Spinal cord (tissue), 10 donors: ENCODE data around the gene FAM120B. TPM values are rescaled to one million over a fixed set of nuclear protein-coding genes. Genes with fewer than 3 reads are reported as not detected.
A peak's percentile ranks its signal among the peaks of the same experiment; 100 is the strongest.

Experiments
- DNase-seq, 6 donors: peaks; one replicate each; pipeline versions ENCODE4 v3.0.0 to v3.0.0-alpha.2; 2013 to 2015; ENCODE audit warnings: low spot score in 6 of 6, low read depth in 4 of 6
- H3K27ac ChIP-seq: one replicate; pipeline ENCODE4 v1.5.1; 2013; ENCODE audit warnings: low read depth, low read length, control low read depth
- H3K27me3 ChIP-seq: one replicate; pipeline ENCODE4 v1.6.1; 2013; ENCODE audit warnings: low read length; ENCODE audit not compliant: control insufficient read depth, insufficient read depth
- H3K36me3 ChIP-seq: one replicate; pipeline ENCODE4 v1.6.1; 2013; ENCODE audit warnings: low read length; ENCODE audit not compliant: control insufficient read depth, insufficient read depth
- H3K4me1 ChIP-seq: one replicate; pipeline ENCODE4 v1.6.1; 2013; ENCODE audit warnings: low read length; ENCODE audit not compliant: control insufficient read depth, insufficient read depth
- H3K4me3 ChIP-seq: one replicate; pipeline ENCODE4 v1.5.1; 2013; ENCODE audit warnings: low read depth, low read length, control low read depth
- H3K9me3 ChIP-seq: one replicate; pipeline ENCODE4 v1.6.1; 2013; ENCODE audit warnings: low read length; ENCODE audit not compliant: control insufficient read depth, insufficient read depth
- WGBS: methylation state at CpG from one replicate; pipeline ENCODE4 v1.1.5; 2013; ENCODE audit warnings: missing lambda C conversion rate; ENCODE audit not compliant: insufficient coverage; 5-methylcytosine and 5-hydroxymethylcytosine counted together
- polyA plus RNA-seq, 2 donors: library from polyadenylated mRNA; unstranded; fragments of 120-200 nt; gene quantifications; one replicate each; pipeline ENCODE4 v1.2.1, GENCODE V29; 2013; ENCODE audit not compliant: insufficient read length in 2 of 2
- total RNA-seq, 2 donors: library from RNA; depleted of rRNA in 1 of 2; stranded (reverse); fragments of 120-200 nt in 1 of 2; fragments of >200 nt in 1 of 2; gene quantifications; one replicate each; pipeline versions ENCODE4 v1.2.3 to v1.2.4, GENCODE V29; 2013 to 2014
- donor health status: healthy.

FAM120B gene
- total and polyA plus RNA-seq, 4 donors: 29.0 to 40.2 (median 36.6) TPM

DNA sequence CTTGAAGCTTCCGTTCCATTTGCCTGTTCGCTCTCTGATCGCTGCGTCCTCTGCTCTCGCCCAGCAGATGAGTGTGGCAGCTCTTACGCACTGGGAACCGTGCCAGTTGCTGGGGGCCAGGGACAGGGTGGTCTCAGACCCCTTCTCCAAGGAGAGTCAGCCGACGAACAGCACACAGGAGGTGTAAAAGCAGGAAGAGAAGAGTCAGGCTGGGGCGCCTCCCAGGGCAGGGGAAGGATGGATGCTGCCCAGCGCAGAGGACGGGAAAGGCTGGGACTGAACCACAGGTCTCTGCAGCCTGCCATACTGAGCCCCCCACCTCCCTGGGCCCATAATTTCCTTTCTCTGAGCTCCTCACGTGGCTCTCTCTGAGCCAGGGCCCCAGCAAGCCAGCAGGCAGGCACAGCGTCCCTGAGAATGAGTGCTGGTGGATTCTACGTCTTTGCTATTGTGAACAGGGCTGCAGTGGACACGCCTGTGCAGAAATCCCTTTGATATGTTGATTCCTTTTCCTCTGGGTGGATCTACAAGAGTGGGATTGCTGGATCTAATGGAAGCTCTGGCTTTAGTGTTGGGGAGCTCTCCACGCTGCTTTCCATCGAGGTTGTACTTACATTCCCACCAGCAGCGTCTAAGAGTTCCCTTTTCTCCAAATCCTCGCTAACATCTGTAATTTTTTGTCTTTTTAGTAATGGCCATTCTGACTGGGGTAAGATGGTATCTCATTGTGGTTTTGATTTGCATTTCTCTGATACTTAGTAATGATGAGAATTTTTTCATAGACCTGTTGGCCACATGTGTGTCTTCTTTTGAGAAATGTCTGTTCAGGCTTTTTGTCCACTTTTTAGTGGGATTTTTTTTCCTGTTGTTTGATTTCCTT is 142.4 kb downstream of the FAM120B start:
- H3K27ac ChIP-seq: no peak overlapping the region

DNA sequence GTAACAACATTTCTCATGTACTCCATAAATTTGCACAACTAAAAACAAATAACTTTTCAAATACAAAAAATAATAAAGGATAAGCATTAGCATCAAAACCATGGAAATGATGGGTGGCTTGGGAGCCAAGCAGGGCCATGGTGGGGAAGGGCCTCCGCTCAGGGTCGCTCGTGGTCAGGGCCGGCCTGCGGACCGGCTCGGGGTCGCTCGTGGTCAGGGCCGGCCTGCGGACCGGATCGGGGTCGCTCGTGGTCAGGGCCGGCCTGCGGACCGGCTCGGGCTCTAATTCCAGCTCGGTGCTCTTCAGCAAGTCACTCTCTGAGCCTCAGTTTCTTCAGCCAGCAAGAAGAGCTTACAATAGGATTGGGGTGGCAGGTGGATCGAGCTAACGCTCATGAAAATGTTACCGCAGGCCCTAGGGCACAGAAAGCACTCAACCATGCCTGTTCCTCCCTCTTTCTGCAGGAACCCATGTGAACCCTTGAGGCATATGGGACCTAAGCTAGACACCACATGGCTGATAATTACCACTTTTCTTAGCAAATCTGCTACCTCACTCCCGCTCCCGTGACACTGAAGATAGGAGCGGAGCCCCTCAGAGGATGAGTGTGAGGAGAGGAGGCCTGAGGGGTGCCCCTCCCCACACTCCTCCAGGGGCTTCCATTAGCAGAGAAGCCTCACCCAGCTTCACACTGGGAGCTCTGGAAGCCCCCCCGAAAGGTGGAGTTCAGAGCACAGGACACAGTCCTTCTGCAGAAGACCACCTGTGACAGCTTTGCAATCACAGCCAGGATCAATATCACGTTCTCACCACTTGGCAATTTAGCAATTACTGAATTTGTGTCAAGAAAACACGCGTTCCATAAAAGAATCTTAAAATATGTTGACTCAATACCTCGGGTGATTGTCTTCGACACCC is 143.5 kb downstream of the FAM120B start:
- Histone ChIP-seq H3K27me3 (no peaks in the 10 kb centered on the region), H3K4me1 (peaks cover 20% of the 10 kb centered on the region), H3K9me3 (no peaks in the 10 kb centered on the region), H3K27ac (no peak overlapping the region), H3K36me3 (peaks cover 3% of the 10 kb centered on the region), H3K4me3 (no peak overlapping the region)
- WGBS: 88% methylated on average over 30 of the region's 32 CpGs
- peak in 1 of 6 donors; percentile 36 for DNase-seq

More for the DNA sequence above, 142.4 kb downstream of the FAM120B start:
- Histone ChIP-seq H3K36me3 (peaks cover 3% of the 10 kb centered on the region), H3K27me3 (no peaks in the 10 kb centered on the region), H3K4me3 (no peak overlapping the region), H3K4me1 (peaks cover 24% of the 10 kb centered on the region), H3K9me3 (no peaks in the 10 kb centered on the region)
- 39% methylated on average over 12 of the region's 20 CpGs for WGBS
- peak in 1 of 6 donors; percentile 51 for DNase-seq

DNA sequence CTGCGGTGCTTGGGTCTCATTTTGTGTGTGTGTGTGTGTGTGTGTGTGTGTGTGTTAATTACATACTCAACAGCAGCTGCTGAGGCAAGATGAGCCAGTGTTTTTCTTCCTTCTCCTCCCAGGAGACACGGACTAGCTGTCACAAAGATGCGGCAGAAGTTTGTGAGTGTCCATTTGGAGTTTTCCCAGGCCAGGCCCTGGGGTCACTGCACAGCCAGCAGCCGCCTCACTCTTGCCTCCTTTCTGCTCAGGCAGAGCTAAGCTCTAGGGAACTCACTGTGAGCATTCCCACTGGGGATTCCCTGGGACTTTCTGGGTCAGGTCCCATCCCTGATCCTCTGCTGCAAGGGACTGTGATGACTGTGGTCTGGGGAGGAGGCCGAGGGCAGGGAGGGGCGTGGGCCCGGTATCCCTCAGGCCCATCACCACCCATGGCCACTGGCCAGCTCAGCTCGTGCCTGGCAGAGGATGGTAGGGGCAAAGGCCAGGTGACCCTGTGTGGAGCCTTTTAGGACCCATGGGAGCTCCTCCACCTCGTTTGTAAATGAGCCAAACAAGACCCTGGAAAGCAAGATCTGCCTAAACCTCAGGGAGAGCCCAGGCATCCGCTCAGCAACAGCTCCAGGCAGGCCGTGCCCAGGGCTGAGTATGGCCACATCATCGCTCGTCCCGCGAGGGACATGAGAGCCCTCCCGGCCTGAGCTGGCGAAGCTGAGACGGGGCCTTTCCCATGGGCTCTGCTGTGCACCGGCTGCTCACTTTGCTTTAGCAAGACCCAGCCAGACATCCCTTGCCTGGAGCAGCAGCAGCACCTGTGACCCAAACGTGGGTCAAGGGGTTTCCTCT is 144.6 kb downstream of the FAM120B start:
- H3K4me1 ChIP-seq: peaks cover 17% of the 10 kb centered on the region
- peak in 2 of 6 donors; percentile 54 to 58 for DNase-seq
- peaks cover 3% of the 10 kb centered on the region for H3K36me3 ChIP-seq
- 70% methylated on average over 15 of the region's 20 CpGs for WGBS
- no peak overlapping the region for H3K4me3 ChIP-seq
- H3K9me3 ChIP-seq: no peaks in the 10 kb centered on the region
- no peak overlapping the region for H3K27ac ChIP-seq
- no peaks in the 10 kb centered on the region for H3K27me3 ChIP-seq

GRCh38 chr6:170451762-170452651 is 145.4 kb downstream of the FAM120B start:
- no peaks in the 10 kb centered on the region for H3K27me3 ChIP-seq
- H3K4me3 ChIP-seq: no peak overlapping the region
- peaks cover 19% of the 10 kb centered on the region for H3K4me1 ChIP-seq
- 87% methylated on average over 18 of the region's 20 CpGs for WGBS
- no peak overlapping the region for H3K27ac ChIP-seq
- H3K9me3 ChIP-seq: no peaks in the 10 kb centered on the region
- peaks cover 3% of the 10 kb centered on the region for H3K36me3 ChIP-seq
- no peak for DNase-seq

DNA sequence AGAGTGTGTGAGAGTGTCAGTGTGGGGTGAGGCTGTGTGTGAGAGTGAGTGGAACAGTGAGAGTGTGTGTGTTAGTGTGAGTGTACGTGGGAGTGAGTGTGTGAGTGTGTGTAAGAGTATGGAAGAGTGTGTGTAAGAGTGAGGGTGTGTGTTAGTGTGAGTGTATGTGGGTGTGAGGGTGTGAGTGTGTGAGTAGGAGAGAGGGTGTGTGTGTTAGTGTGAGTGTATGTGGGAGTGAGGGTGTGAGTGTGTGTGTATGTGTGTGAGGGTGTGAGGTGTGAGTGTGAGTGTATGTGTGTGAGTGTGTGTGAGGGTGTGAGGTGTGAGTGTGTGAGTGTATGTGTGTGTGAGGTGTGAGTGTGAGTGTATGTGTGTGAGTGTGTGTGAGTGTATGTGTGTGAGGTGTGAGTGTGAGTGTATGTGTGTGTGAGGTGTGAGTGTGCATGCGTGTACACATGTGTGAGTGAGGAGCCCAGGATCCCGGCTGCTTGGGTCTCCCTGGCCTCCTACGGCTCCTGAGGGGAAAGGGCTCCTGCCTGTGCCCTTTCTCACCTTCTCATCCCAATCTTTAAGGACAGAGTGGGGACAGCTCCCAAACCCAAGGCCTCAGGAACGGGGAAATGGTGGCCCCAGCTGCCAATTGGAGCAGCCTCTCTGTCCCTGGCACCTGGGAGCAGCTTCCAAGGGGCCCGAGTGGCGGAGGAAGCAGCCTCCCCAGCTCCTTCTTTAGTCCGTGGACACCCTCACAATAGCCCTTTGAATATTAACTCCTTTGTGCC is 146.4 kb downstream of the FAM120B start:
- 55% methylated on average over 6 of the region's 8 CpGs for WGBS
- DNase-seq: no peak
- H3K4me1 ChIP-seq: peaks cover 25% of the 10 kb centered on the region

DNA sequence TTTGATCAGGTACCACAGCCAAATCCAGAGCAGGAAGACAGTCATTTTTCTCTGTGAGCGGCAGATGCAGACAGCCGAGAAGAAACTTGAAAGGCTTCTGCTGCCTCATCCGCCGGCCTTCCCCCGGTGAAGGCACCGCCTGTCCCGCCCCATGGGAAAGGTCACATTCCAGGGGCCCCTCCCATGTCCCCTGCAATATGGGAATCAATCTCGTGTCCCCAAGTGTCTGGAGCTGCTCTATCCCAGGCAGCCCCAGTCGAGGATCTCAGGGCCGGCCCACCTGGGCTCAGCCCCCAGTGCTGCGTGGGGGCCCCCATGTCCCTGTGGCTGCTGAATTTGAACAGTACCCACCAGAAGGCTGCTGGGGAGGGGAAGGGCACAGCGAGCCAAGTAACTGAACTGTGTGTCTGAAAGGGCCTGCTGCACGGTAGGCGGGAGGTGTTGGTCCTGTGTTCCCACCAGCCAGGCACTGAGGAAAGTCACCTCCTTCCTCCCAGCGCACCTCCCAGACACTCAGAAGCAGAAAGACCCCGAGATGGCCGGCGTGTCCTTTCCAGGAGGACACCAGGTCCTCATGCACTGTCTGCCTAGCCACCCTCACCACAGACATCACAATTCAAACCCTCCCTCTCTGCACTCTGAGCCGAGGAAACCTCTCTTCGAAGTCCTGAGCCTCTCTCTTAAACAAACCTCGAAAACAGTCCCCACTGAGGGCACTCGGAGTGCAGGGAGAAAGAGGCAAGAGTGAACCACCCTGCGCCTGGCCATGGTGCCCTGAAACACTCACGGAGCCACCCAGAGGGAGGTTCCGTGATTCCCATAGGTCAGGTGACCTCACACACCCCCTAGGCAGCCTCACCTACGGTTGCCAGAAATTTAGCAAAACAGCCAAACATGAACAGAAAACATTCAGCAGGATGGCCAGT is 147.3 kb downstream of the FAM120B start:
- 64% methylated on average over 22 of the region's 26 CpGs for WGBS
- Histone ChIP-seq H3K9me3 (no peaks in the 10 kb centered on the region), H3K27ac (no peak overlapping the region), H3K36me3 (no peaks in the 10 kb centered on the region), H3K4me3 (no peak overlapping the region), H3K4me1 (peaks cover 21% of the 10 kb centered on the region), H3K27me3 (no peaks in the 10 kb centered on the region)
- no peak for DNase-seq

More for the DNA sequence above, 146.4 kb downstream of the FAM120B start:
- Histone ChIP-seq H3K27me3 (no peaks in the 10 kb centered on the region), H3K9me3 (no peaks in the 10 kb centered on the region), H3K4me3 (no peak overlapping the region), H3K36me3 (no peaks in the 10 kb centered on the region), H3K27ac (no peak overlapping the region)

DNA sequence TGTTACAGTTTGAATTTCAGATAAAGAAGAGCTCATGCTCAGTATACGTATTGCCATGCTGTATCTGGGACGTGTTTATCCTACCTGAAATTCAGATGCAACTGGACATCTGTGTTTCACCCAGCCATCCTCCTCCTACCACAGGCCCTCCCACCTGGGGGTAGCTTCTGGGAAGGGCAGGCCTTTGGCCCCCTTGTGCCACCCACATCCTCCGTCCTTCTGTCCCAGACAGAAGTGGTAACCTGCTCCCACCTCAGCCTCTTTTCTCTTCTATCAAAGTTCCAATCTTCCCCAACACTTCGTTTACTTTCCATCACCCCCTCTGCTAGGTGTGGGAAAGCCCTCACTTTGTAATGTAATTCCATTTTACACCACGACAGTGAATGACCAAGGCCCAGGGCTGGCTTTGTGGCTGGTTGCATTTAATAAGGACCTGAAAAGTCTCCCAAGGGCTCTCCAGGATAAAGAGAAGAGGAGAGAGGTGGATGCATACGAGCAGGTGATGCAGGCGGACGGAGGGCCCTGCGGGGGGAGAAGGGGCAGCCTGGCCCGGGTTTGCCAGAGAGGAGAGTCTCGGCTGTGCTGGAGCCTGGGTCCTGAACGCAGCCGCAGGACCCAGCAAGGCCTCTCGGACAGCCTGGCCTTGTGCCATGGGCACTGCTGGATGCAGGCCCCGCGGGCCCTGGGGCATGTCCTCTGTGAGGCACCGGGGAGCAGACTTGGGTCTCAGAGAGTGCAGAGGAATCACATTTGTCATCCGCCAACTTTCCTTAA is 148.1 kb downstream of the FAM120B start:
- H3K36me3 ChIP-seq: no peaks in the 10 kb centered on the region
- H3K27me3 ChIP-seq: no peaks in the 10 kb centered on the region
- H3K4me1 ChIP-seq: peaks cover 18% of the 10 kb centered on the region
- WGBS: 68% methylated on average over 16 of the region's 18 CpGs
- DNase-seq: no peak
- H3K4me3 ChIP-seq: no peak overlapping the region
- no peak overlapping the region for H3K27ac ChIP-seq
- H3K9me3 ChIP-seq: no peaks in the 10 kb centered on the region
